PC-9 (cell line): ENCODE data around the gene SLC39A8. TPM values are rescaled to one million over a fixed set of nuclear protein-coding genes. Genes with fewer than 3 reads are reported as not detected.

Source experiments
- Bru-seq: library from RNA; stranded (reverse); fragments of 400-500 nt; gene quantifications from one replicate; lab custom pipeline; 2021; lab: Mats Ljungman, UMichigan
- BruChase-seq, 2 experiments: library from RNA; stranded (reverse); fragments of 400-500 nt; gene quantifications; one replicate each; lab custom pipeline; 2021; lab: Mats Ljungman, UMichigan
- BruUV-seq: library from RNA; stranded (reverse); fragments of 400-500 nt; replicated peaks from 2 replicates; lab custom pipeline; 2021; lab: Mats Ljungman, UMichigan
- CTCF ChIA-PET: fragments of 300-600 bp; sonication (Branson Sonifier 250); formaldehyde crosslinking; loops from one replicate; lab custom pipeline; 2022; ENCODE audit warnings: antibody characterized with exemption; lab: Charles Lee
- POLR2A ChIA-PET: fragments of 300-600 bp; sonication (Branson Sonifier 250); formaldehyde crosslinking; loops from one replicate; lab custom pipeline; 2022; ENCODE audit warnings: antibody characterized with exemption; ENCODE audit not compliant: unreplicated experiment; lab: Charles Lee
- DNase-seq, 2 experiments: peaks; one replicate each; pipeline versions ENCODE4 v3.0.0 to v3.0.0-alpha.2; 2015 to 2022; ENCODE audit warnings: mixed read lengths in 1 of 2
- H2AFZ ChIP-seq: fragments of 200-600 bp; sonication (generic); 2 replicates; pipeline ENCODE4 v1.8.1; 2017; ENCODE audit warnings: antibody characterized with exemption
- H3F3A ChIP-seq: fragments of 200-600 bp; sonication (generic); 2 replicates; pipeline ENCODE4 v1.8.1; 2017; ENCODE audit warnings: antibody characterized with exemption, mild to moderate bottlenecking, low read depth; ENCODE audit not compliant: insufficient read depth
- H3K27ac ChIP-seq: fragments of 200-600 bp; sonication (generic); 2 replicates; pipeline ENCODE4 v1.6.1; 2016; ENCODE audit warnings: mixed run types
- H3K27me3 ChIP-seq: fragments of 200-600 bp; sonication (generic); 2 replicates; pipeline ENCODE4 v1.6.1; 2016; ENCODE audit warnings: low read depth, mixed run types; ENCODE audit not compliant: insufficient read depth
- H3K36me3 ChIP-seq: fragments of 200-600 bp; sonication (generic); 2 replicates; pipeline ENCODE4 v1.6.1; 2016; ENCODE audit warnings: low read depth, mixed run types
- H3K4me1 ChIP-seq: fragments of 200-600 bp; sonication (generic); replicated peaks from 2 replicates; pipeline ENCODE4 v1.6.1; 2016; ENCODE audit warnings: mixed run types; ENCODE audit not compliant: insufficient read depth
- H3K4me2 ChIP-seq: fragments of 200-600 bp; sonication (generic); 2 replicates; pipeline ENCODE4 v1.6.1; 2017; ENCODE audit warnings: mixed run types
- H3K4me3 ChIP-seq: fragments of 200-600 bp; sonication (generic); 2 replicates; pipeline ENCODE4 v1.6.1; 2016; ENCODE audit warnings: mixed run types
- H3K79me2 ChIP-seq: fragments of 200-600 bp; sonication (generic); 2 replicates; pipeline ENCODE4 v1.6.1; 2017; ENCODE audit warnings: low read depth, mixed run types
- H3K9me2 ChIP-seq: fragments of 200-600 bp; sonication (generic); 2 replicates; pipeline ENCODE4 v1.8.1; 2017; ENCODE audit warnings: mild to moderate bottlenecking; ENCODE audit not compliant: insufficient read depth
- H3K9me3 ChIP-seq: fragments of 200-600 bp; sonication (generic); 2 replicates; pipeline ENCODE4 v1.8.1; 2016; ENCODE audit warnings: low read depth; ENCODE audit not compliant: insufficient read depth
- H4K20me1 ChIP-seq: fragments of 200-600 bp; sonication (generic); 2 replicates; pipeline ENCODE4 v1.8.1; 2017; ENCODE audit not compliant: insufficient read depth
- EZH2 ChIP-seq: fragments of 200-600 bp; sonication (generic); IDR thresholded peaks from 2 replicates; pipeline ENCODE4 v1.8.0; 2017; ENCODE audit warnings: antibody characterized with exemption, low read depth
- intact Hi-C: fragments of 100-400 bp; cut with micrococcal nuclease; formaldehyde crosslinking; loops from one replicate; pipeline ENCODE4 v1.10.0; 2022; ENCODE audit not compliant: unreplicated experiment
- long read RNA-seq: library from polyadenylated mRNA; stranded (forward); transcript quantifications from one replicate; pipeline ENCODE4 v2.0.0, GENCODE V29; 2022
- total RNA-seq: library from RNA; stranded (reverse); gene quantifications from 2 replicates; pipeline ENCODE4 v1.2.3, GENCODE V29; 2021
- TF ChIP-seq, protein P1 (sequence below): fragments of 200-600 bp; sonication (generic); conservative IDR thresholded peaks from 2 replicates; pipeline ENCODE4 v1.6.1; 2017; ENCODE audit warnings: mixed run types, antibody characterized with exemption, mild to moderate bottlenecking, moderate library complexity

Gene SLC39A8
- 11.6 and 14.5 TPM in 2 replicates for total RNA-seq
- percentile 59 among the genes with signal in this experiment for Bru-seq, nascent RNA
- percentile 54 among the genes with signal in this experiment for BruChase-seq, experiment 1, labeled RNA remaining after a 2-hour chase
- percentile 62 among the genes with signal in this experiment for BruChase-seq, experiment 2, labeled RNA remaining after a 6-hour chase
- long read RNA-seq, transcript SLC39A8-201 (9 exons, 3,144 nt), result minor isoform, 7 of 50 reads
- long read RNA-seq, transcript SLC39A8-202 (8 exons, 3,238 nt), result major isoform, 36 of 50 reads
- long read RNA-seq, partial matches to known transcripts, result 4 of 50 reads
- long read RNA-seq, other reads (novel, unspliced or antisense), result 3 of 50 reads

DNA sequence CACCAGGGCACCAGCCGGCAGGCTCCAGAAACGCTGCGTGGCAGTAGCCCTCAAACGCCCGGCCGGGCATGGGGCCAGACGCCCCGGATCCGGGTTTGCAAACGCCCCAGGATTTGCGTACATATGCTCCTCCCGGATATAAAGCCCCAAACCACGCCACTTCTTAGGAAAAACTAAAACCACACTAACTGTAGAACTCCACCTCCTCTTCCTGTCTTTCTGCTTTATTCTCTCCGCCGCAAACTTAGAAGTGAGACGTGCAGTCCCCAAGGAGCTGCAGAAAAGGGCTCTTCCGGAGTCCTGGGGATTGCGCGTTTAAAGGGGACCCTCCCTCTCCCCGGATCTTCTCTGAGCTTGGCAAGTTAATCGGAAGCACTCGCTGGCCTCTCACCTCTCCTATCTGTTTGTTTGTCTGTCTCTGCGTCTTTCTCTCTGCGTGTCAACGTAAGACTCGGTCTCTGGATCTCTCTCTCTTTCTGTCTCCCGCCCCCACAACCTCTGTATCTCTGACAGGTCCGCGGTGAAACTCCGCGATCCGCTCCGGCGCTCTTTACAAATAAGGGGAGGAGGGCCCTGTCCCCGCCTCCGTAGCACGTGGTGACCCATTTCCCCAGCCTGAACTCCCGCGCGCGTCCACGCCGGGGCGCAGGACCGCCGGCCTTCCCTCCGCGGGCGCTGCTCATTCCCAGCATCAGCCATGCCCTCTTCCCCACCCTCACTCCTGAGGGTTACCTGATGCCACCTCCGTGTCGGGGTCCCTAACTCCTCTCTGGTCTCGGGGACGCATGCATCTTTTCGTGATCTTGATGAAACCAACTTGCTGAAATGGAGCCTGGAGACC lies at the start of gene SLC39A8:
Gene SLC39A8 (minus strand): TSS at position 529 of the 841 bp plus-strand sequence. CDS start 820 bp downstream, outside the sequence.
- Histone ChIP-seq H3K27ac (no peak within 1 kb of the TSS), H3K4me3 (peak within 1 kb of the TSS; percentile 72), H3K9me2 (no peaks in the 10 kb centered on the region), H3K9me3 (no peaks in the 10 kb centered on the region), H4K20me1 (no peaks in the 10 kb centered on the region), H3K4me2 (peak within 1 kb of the TSS; percentile 94), H3F3A (no peaks in the 10 kb centered on the region), H3K4me1 (peaks cover 15% of the 10 kb centered on the region; the same call in 1 of the 2 replicates), H3K36me3 (no peaks in the 10 kb centered on the region), H2AFZ (peak within 1 kb of the TSS; percentile 99), H3K27me3 (no peaks in the 10 kb centered on the region), H3K79me2 (0 out of 2 replicates have a peak, but pooled peaks cover 5% of the 10 kb centered on the region)
- TSS peak; percentile 42 for BruUV-seq
- no peak for TF ChIP-seq EZH2
- TF ChIP-seq, protein P1, sequence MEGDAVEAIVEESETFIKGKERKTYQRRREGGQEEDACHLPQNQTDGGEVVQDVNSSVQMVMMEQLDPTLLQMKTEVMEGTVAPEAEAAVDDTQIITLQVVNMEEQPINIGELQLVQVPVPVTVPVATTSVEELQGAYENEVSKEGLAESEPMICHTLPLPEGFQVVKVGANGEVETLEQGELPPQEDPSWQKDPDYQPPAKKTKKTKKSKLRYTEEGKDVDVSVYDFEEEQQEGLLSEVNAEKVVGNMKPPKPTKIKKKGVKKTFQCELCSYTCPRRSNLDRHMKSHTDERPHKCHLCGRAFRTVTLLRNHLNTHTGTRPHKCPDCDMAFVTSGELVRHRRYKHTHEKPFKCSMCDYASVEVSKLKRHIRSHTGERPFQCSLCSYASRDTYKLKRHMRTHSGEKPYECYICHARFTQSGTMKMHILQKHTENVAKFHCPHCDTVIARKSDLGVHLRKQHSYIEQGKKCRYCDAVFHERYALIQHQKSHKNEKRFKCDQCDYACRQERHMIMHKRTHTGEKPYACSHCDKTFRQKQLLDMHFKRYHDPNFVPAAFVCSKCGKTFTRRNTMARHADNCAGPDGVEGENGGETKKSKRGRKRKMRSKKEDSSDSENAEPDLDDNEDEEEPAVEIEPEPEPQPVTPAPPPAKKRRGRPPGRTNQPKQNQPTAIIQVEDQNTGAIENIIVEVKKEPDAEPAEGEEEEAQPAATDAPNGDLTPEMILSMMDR, result peak; percentile 72
- ChIA-PET CTCF (interaction anchor here (0.6 kb wide), 1 partner anchor 86 kb away, joined by 5 read pairs; no protein-coding TSS in a partner anchor), POLR2A (no interaction called here)
- intact Hi-C loops, result loop anchor here (1.0 to 10.0 kb wide), 3 partner anchors 84 to 750 kb away; partner anchors contain the start of genes BDH2 and SLC9B1
- peak; percentile 72 to 82 for DNase-seq

DNA sequence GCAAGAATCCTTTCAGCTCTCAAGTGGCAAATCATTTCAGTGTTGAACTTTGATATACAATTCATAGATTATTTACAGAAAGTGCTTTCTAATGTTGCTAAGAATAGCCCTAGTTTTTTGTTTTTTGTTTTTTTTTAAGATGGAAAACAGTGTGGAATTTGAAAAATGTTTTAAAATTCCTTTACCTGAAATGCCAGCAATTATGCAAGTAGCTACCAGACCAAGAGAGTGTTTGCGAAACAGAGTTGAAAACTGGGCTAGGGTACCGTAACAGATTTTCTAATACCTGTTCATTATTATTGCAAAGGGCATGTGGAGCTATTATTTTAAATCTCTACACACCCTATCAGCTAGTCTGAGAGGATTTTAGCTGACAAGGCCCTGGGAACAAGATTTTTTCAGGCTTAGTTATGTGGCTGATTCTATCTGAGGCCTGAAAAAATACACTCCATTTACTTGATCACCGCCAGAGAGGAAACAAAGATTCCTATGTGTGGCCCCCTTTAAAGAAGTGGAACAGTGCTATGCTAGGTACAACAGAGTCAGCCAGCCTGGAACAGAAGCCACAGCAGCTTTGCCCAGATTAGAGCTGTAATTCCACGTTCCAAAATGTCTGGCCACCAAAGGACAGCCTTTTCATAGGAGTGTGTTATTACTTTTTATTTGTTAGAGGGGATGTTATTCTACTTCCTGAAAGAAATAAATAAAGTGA lies 46.9 kb upstream of the SLC39A8 start:
- Histone ChIP-seq H3K79me2 (no peaks in the 10 kb centered on the region), H2AFZ (no peak overlapping the region), H4K20me1 (no peaks in the 10 kb centered on the region), H3K9me3 (no peaks in the 10 kb centered on the region), H3K4me3 (no peak overlapping the region), H3K27ac (no peak overlapping the region), H3K4me1 (peaks cover 17% of the 10 kb centered on the region), H3K27me3 (no peaks in the 10 kb centered on the region), H3K9me2 (no peaks in the 10 kb centered on the region), H3K4me2 (no peak overlapping the region), H3K36me3 (no peaks in the 10 kb centered on the region), H3F3A (peaks cover 5% of the 10 kb centered on the region; the same call in 1 of the 2 replicates)
- BruUV-seq, result no TSS peak
- POLR2A ChIA-PET, result no interaction called here
- TF ChIP-seq, protein P1, result no peak
- TF ChIP-seq EZH2, result no peak
- intact Hi-C loops, result no loop called here
- DNase-seq, result no peak
- CTCF ChIA-PET, result no interaction called here
